ENCODE data around the gene SHISA8.

DNA sequence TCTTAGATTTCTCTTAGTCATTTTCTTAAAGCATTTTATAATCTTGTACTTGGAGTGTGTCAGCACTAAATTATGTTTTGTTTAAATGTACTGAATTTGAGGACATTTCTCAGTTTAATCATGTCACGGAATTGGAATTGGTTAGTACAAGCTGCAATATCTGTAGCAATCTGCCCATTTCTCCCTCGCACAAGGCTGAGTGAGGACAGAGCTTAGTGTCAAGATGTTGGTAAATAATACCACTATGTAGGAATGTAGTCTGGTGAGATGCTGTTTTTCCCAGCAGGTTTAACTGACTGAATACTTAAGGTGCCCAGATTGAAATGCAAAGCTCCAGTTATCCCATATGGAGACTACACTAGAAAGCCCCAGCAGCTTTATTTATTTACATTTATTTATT, 51.4 kb downstream of the SHISA8 start:
- TF ChIP-seq, protein P1, sequence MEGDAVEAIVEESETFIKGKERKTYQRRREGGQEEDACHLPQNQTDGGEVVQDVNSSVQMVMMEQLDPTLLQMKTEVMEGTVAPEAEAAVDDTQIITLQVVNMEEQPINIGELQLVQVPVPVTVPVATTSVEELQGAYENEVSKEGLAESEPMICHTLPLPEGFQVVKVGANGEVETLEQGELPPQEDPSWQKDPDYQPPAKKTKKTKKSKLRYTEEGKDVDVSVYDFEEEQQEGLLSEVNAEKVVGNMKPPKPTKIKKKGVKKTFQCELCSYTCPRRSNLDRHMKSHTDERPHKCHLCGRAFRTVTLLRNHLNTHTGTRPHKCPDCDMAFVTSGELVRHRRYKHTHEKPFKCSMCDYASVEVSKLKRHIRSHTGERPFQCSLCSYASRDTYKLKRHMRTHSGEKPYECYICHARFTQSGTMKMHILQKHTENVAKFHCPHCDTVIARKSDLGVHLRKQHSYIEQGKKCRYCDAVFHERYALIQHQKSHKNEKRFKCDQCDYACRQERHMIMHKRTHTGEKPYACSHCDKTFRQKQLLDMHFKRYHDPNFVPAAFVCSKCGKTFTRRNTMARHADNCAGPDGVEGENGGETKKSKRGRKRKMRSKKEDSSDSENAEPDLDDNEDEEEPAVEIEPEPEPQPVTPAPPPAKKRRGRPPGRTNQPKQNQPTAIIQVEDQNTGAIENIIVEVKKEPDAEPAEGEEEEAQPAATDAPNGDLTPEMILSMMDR (conservative IDR thresholded peaks at IDR 0.05; ENCODE audit: low read length) = no peak
- no peak for TF ChIP-seq EZH2phosphoT487 (IDR thresholded peaks at IDR 0.05; ENCODE audit: borderline replicate concordance, low read depth, low read length)
